Naive thymus-derived CD4-positive, alpha-beta T cell (primary cell): ENCODE results near the gene BTNL3. TPM values are rescaled to one million over a fixed set of nuclear protein-coding genes. Genes with fewer than 3 reads are reported as not detected.
"Not testable (repeated sequence)": the region's sequence is repeated elsewhere in the genome, so short reads cannot be mapped to it uniquely, and the experiment has no call there.

ENCODE experiments used
- ATAC-seq: fragments of 150-1000 bp; cut with Tn5 transposase; 2 replicates; pipeline ENCODE4 v1.10.0; 2021; ENCODE audit warnings: mild to moderate bottlenecking, moderate library complexity
- CTCF ChIA-PET: fragments of 350-600 bp; sonication (Branson Sonifier 250); formaldehyde crosslinking; loops from one replicate; lab custom pipeline; 2021; ENCODE audit warnings: antibody characterized with exemption; lab: Charles Lee
- POLR2A ChIA-PET: fragments of 350-600 bp; sonication (Branson Sonifier 250); formaldehyde crosslinking; loops from one replicate; lab custom pipeline; 2021; ENCODE audit warnings: antibody characterized with exemption, inconsistent platforms; lab: Charles Lee
- DNase-seq, 9 donors: peaks; one replicate each; pipeline versions ENCODE4 v3.0.0 to v3.0.0-alpha.2; 2020 to 2022; ENCODE audit warnings: mixed read lengths in 1 of 9
- H3K27ac ChIP-seq: one replicate; pipeline ENCODE4 v1.7.0; 2013; ENCODE audit warnings: mild to moderate bottlenecking, low read depth, low read length, moderate library complexity
- H3K27me3 ChIP-seq, 2 donors: one replicate each; pipeline ENCODE4 v1.7.0; 2013; ENCODE audit warnings: low read length in 2 of 2, mild to moderate bottlenecking in 2 of 2, moderate library complexity in 2 of 2; ENCODE audit not compliant: control insufficient read depth in 2 of 2, insufficient read depth in 2 of 2
- H3K36me3 ChIP-seq, 3 experiments: 1 replicate in 2 of 3; 2 replicates in 1 of 3; pipeline ENCODE4 v1.7.0; 2013; ENCODE audit warnings: low read length in 3 of 3, mild to moderate bottlenecking in 3 of 3, moderate library complexity in 1 of 3; ENCODE audit not compliant: insufficient read depth in 3 of 3, control insufficient read depth in 2 of 3
- H3K4me1 ChIP-seq, 2 donors: one replicate each; pipeline ENCODE4 v1.7.0; 2013; ENCODE audit warnings: low read length in 2 of 2, mild to moderate bottlenecking in 2 of 2, moderate library complexity in 1 of 2; ENCODE audit not compliant: control insufficient read depth in 2 of 2, insufficient read depth in 2 of 2
- H3K4me3 ChIP-seq: 2 replicates; pipeline ENCODE4 v1.7.0; 2013; ENCODE audit warnings: mild to moderate bottlenecking, low read length
- H3K9me3 ChIP-seq, 3 experiments: 1 replicate in 2 of 3; 2 replicates in 1 of 3; pipeline ENCODE4 v1.7.0; 2013; ENCODE audit warnings: low read length in 3 of 3; ENCODE audit not compliant: control insufficient read depth in 2 of 3
- H3K27ac Mint-ChIP-seq, 9 donors: one replicate each; pipeline ENCODE4 v1.8.0; 2020 to 2022; ENCODE audit warnings: mixed read lengths in 9 of 9, mild to moderate bottlenecking in 8 of 9, moderate library complexity in 5 of 9, inconsistent platforms in 2 of 9
- H3K27me3 Mint-ChIP-seq, 5 donors: one replicate each; pipeline ENCODE4 v1.8.0; 2021 to 2022; ENCODE audit warnings: mixed read lengths in 5 of 5, mild to moderate bottlenecking in 1 of 5
- H3K36me3 Mint-ChIP-seq, 5 donors: one replicate each; pipeline ENCODE4 v1.8.0; 2020 to 2022; ENCODE audit warnings: mixed read lengths in 5 of 5, mild to moderate bottlenecking in 3 of 5, inconsistent platforms in 1 of 5
- H3K4me1 Mint-ChIP-seq, 7 donors: one replicate each; pipeline ENCODE4 v1.8.0; 2020 to 2022; ENCODE audit warnings: mixed read lengths in 7 of 7, mild to moderate bottlenecking in 3 of 7, inconsistent platforms in 1 of 7
- H3K4me3 Mint-ChIP-seq, 10 donors: one replicate each; pipeline ENCODE4 v1.8.0; 2020 to 2022; ENCODE audit warnings: mild to moderate bottlenecking in 10 of 10, mixed read lengths in 10 of 10, moderate library complexity in 6 of 10, inconsistent platforms in 2 of 10
- H3K9me3 Mint-ChIP-seq, 11 donors: one replicate each; pipeline ENCODE4 v1.8.0; 2020 to 2022; ENCODE audit warnings: mixed read lengths in 11 of 11, mild to moderate bottlenecking in 4 of 11, inconsistent platforms in 1 of 11, moderate library complexity in 1 of 11
- intact Hi-C, 2 donors: fragments of 100-400 bp; cut with micrococcal nuclease; formaldehyde crosslinking; loops; one replicate each; pipeline ENCODE4 v1.15.1; 2023
- polyA plus RNA-seq, 2 donors: library from polyadenylated mRNA; unstranded; fragments of 300-500 nt; fragmentation: Illumina TruSeq; gene quantifications; one replicate each; pipeline ENCODE4 v1.2.3, GENCODE V29; 2021
- total RNA-seq, 6 experiments: library from RNA in 5 of 6; stranded (reverse) in 5 of 6; gene quantifications; 1 replicate in 5 of 6; 2 replicates in 1 of 6; pipeline ENCODE4 v1.2.3 and lab custom pipeline; 2021 to 2026

Gene BTNL3
- total and polyA plus RNA-seq, 7 experiments from 2014 or later: not detected

GRCh38 chr5:181044662-181045305 is 56.1 kb downstream of the BTNL3 start:
- CTCF ChIA-PET: no interaction called here
- intact Hi-C loops: no loop called here
- no peaks in the 10 kb centered on the region for H3K36me3 ChIP-seq
- no peak for DNase-seq
- no peak overlapping the region for H3K27ac Mint-ChIP-seq
- ATAC-seq: no peak
- H3K9me3 Mint-ChIP-seq: peaks cover 0 to 3% (median 0%) of the 10 kb centered on the region in 11 donors
- peaks cover 19 to 56% (median 43%) of the 10 kb centered on the region in 5 donors for H3K27me3 Mint-ChIP-seq
- H3K36me3 Mint-ChIP-seq: no peaks in the 10 kb centered on the region
- no peak overlapping the region for H3K4me3 ChIP-seq
- peaks cover 0 to 3% (median 0%) of the 10 kb centered on the region in 7 donors for H3K4me1 Mint-ChIP-seq
- no peak overlapping the region for H3K4me3 Mint-ChIP-seq
- H3K9me3 ChIP-seq: peaks cover 0 to 4% (median 0%) of the 10 kb centered on the region in 3 experiments
- peaks cover 0 to 10% of the 10 kb centered on the region in 2 donors for H3K27me3 ChIP-seq
- POLR2A ChIA-PET: no interaction called here
- no peak overlapping the region for H3K27ac ChIP-seq
- H3K4me1 ChIP-seq: no peaks in the 10 kb centered on the region

GRCh38 chr5:181045316-181045715 is 56.7 kb downstream of the BTNL3 start:
- ChIA-PET CTCF (no interaction called here), POLR2A (no interaction called here)
- H3K36me3 ChIP-seq: no peaks in the 10 kb centered on the region
- intact Hi-C loops: no loop called here
- no peaks in the 10 kb centered on the region for H3K36me3 Mint-ChIP-seq
- no peak overlapping the region for H3K4me3 Mint-ChIP-seq
- peaks cover 0 to 3% (median 0%) of the 10 kb centered on the region in 7 donors for H3K4me1 Mint-ChIP-seq
- peaks cover 20 to 56% (median 47%) of the 10 kb centered on the region in 5 donors for H3K27me3 Mint-ChIP-seq
- H3K27ac Mint-ChIP-seq: no peak overlapping the region
- ATAC-seq (no peak), DNase-seq (no peak)
- peaks cover 0 to 4% (median 0%) of the 10 kb centered on the region in 3 experiments for H3K9me3 ChIP-seq
- no peaks in the 10 kb centered on the region for H3K4me1 ChIP-seq
- no peak overlapping the region for H3K27ac ChIP-seq
- peaks cover 0 to 3% (median 0%) of the 10 kb centered on the region in 11 donors for H3K9me3 Mint-ChIP-seq
- no peak overlapping the region for H3K4me3 ChIP-seq
- peaks cover 0 to 10% of the 10 kb centered on the region in 2 donors for H3K27me3 ChIP-seq

- H3K4me3 Mint-ChIP-seq, H3K27ac Mint-ChIP-seq: not testable (repeated sequence)
- H3K27me3 Mint-ChIP-seq: peaks cover 25 to 56% (median 51%) of the 10 kb centered on the region in 5 donors
Measured at GRCh38 chr5:181045857-181046256, 57.2 kb downstream of the BTNL3 start.

GRCh38 chr5:181047288-181047687 is 58.6 kb downstream of the BTNL3 start:
- no peaks in the 10 kb centered on the region for H3K36me3 ChIP-seq
- peaks cover 0 to 3% (median 0%) of the 10 kb centered on the region in 11 donors for H3K9me3 Mint-ChIP-seq
- H3K4me1 ChIP-seq: peaks cover 0 to under 1% of the 10 kb centered on the region in 2 donors
- H3K27me3 Mint-ChIP-seq: peaks cover 34 to 58% (median 50%) of the 10 kb centered on the region in 5 donors
- CTCF ChIA-PET: no interaction called here
- H3K4me1 Mint-ChIP-seq: peaks cover 3 to 5% (median 5%) of the 10 kb centered on the region in 7 donors
- ATAC-seq: no peak
- no peak overlapping the region for H3K4me3 Mint-ChIP-seq
- no peak overlapping the region for H3K27ac ChIP-seq
- H3K36me3 Mint-ChIP-seq: no peaks in the 10 kb centered on the region
- no peak overlapping the region for H3K4me3 ChIP-seq
- peaks cover 0 to 4% (median 0%) of the 10 kb centered on the region in 3 experiments for H3K9me3 ChIP-seq
- H3K27me3 ChIP-seq: peaks cover 0 to 8% of the 10 kb centered on the region in 2 donors
- H3K27ac Mint-ChIP-seq: no peak overlapping the region
- POLR2A ChIA-PET: no interaction called here
- no peak for DNase-seq
- intact Hi-C loops: no loop called here

More at GRCh38 chr5:181045857-181046256, 57.2 kb downstream of the BTNL3 start:
- POLR2A ChIA-PET, H3K36me3 ChIP-seq, H3K27ac ChIP-seq, H3K4me3 ChIP-seq, H3K9me3 ChIP-seq, DNase-seq, H3K9me3 Mint-ChIP-seq, H3K36me3 Mint-ChIP-seq, H3K4me1 Mint-ChIP-seq, ATAC-seq, CTCF ChIA-PET, intact Hi-C loops, H3K4me1 ChIP-seq: not testable (repeated sequence)
- peaks cover 0 to 10% of the 10 kb centered on the region in 2 donors for H3K27me3 ChIP-seq

GRCh38 chr5:181047921-181048320 is 59.3 kb downstream of the BTNL3 start:
- ATAC-seq: no peak
- H3K27me3 Mint-ChIP-seq: peaks cover 36 to 56% (median 47%) of the 10 kb centered on the region in 5 donors

GRCh38 chr5:181050016-181050415 is 61.4 kb downstream of the BTNL3 start:
- H3K9me3 Mint-ChIP-seq: peaks cover 0 to 2% (median 0%) of the 10 kb centered on the region in 11 donors
- H3K27me3 Mint-ChIP-seq: peaks cover 51 to 61% (median 56%) of the 10 kb centered on the region in 5 donors
- Histone ChIP-seq H3K4me3 (no peak overlapping the region), H3K27ac (no peak overlapping the region), H3K36me3 (no peaks in the 10 kb centered on the region), H3K9me3 (peaks cover 0 to 4% (median 0%) of the 10 kb centered on the region in 3 experiments), H3K4me1 (peaks cover 4 to 8% of the 10 kb centered on the region in 2 donors), H3K27me3 (peaks cover 0 to 20% of the 10 kb centered on the region in 2 donors)
- POLR2A ChIA-PET: interaction anchor here (0.6 kb wide), 1 partner anchor 79 kb away, joined by 3 read pairs; no protein-coding TSS in a partner anchor
- intact Hi-C loops: loop anchor here in 1 of 2 donors (10.0 kb wide), 1 partner anchor 185 kb away; the partner anchor contains the start of gene ZFP62
- peaks cover 10 to 23% (median 21%) of the 10 kb centered on the region in 7 donors for H3K4me1 Mint-ChIP-seq
- H3K27ac Mint-ChIP-seq: no peak overlapping the region
- CTCF ChIA-PET: interaction anchor here (0.6 kb wide), 1 partner anchor 31 kb away, joined by 3 read pairs; no protein-coding TSS in a partner anchor
- H3K36me3 Mint-ChIP-seq: no peaks in the 10 kb centered on the region
- no peak for DNase-seq
- ATAC-seq: no peak
- H3K4me3 Mint-ChIP-seq: no peak overlapping the region

More at GRCh38 chr5:181047921-181048320, 59.3 kb downstream of the BTNL3 start:
- Histone ChIP-seq H3K27ac (no peak overlapping the region), H3K27me3 (peaks cover 0 to 12% of the 10 kb centered on the region in 2 donors), H3K4me1 (peaks cover 0 to 4% of the 10 kb centered on the region in 2 donors), H3K9me3 (peaks cover 0 to 4% (median 0%) of the 10 kb centered on the region in 3 experiments), H3K4me3 (no peak overlapping the region), H3K36me3 (no peaks in the 10 kb centered on the region)
- no peak for DNase-seq
- Mint-ChIP-seq H3K27ac (no peak overlapping the region), H3K4me1 (peaks cover 5 to 8% (median 7%) of the 10 kb centered on the region in 7 donors), H3K9me3 (peaks cover 0 to 3% (median 0%) of the 10 kb centered on the region in 11 donors), H3K36me3 (no peaks in the 10 kb centered on the region), H3K4me3 (peak overlapping the region in 1 of 10 donors; percentile 25)
- POLR2A ChIA-PET: no interaction called here
- CTCF ChIA-PET: no interaction called here
- intact Hi-C loops: no loop called here
